RWPE2 (cell line): Measurements from ENCODE around the gene GMPR.

ENCODE experiments used
- ATAC-seq: fragments of 200-7000 bp; cut with Tn5 transposase; 3 replicates; pipeline ENCODE4 v1.9.1; 2021; ENCODE audit warnings: low read depth
- DNase-seq: peaks from one replicate; pipeline ENCODE4 v3.0.0-alpha.2; 2020; ENCODE audit warnings: low spot score
- H3K27ac ChIP-seq: fragments of 450-650 bp; 2 replicates; pipeline ENCODE4 v1.5.1; 2017; ENCODE audit warnings: mild to moderate bottlenecking; ENCODE audit not compliant: poor library complexity, severe bottlenecking
- H3K27me3 ChIP-seq: fragments of 250-450 bp; sonication (Bioruptor Pico); 2 replicates; pipeline ENCODE4 v1.5.1; 2021; ENCODE audit warnings: mild to moderate bottlenecking, moderate library complexity; ENCODE audit not compliant: insufficient read depth, poor library complexity, severe bottlenecking
- H3K36me3 ChIP-seq: fragments of 250-450 bp; sonication (Bioruptor Pico); 2 replicates; pipeline ENCODE4 v1.5.1; 2020; ENCODE audit warnings: low read depth, mild to moderate bottlenecking, moderate library complexity
- H3K4me1 ChIP-seq: fragments of 250-450 bp; sonication (Bioruptor Pico); 2 replicates; pipeline ENCODE4 v1.5.1; 2021; ENCODE audit warnings: mild to moderate bottlenecking, moderate library complexity; ENCODE audit not compliant: insufficient read depth, poor library complexity, severe bottlenecking
- H3K4me3 ChIP-seq: fragments of 250-450 bp; sonication (Bioruptor Pico); 2 replicates; pipeline ENCODE4 v1.5.1; 2021; ENCODE audit warnings: mild to moderate bottlenecking, moderate library complexity; ENCODE audit not compliant: severe bottlenecking
- H3K9me3 ChIP-seq: fragments of 250-450 bp; sonication (Bioruptor Pico); 2 replicates; pipeline ENCODE4 v1.5.1; 2021; ENCODE audit warnings: mild to moderate bottlenecking, moderate library complexity; ENCODE audit not compliant: severe bottlenecking
- CTCF ChIP-seq: fragments of 450-650 bp; IDR thresholded peaks from one replicate; pipeline ENCODE4 v1.5.1; 2017; ENCODE audit warnings: mild to moderate bottlenecking, moderate library complexity; ENCODE audit not compliant: poor library complexity, severe bottlenecking

GMPR gene

GRCh38 chr6:16227605-16228004 is 10.8 kb upstream of the GMPR start:
- Histone ChIP-seq H3K36me3 (no peaks in the 10 kb centered on the region), H3K4me1 (no peaks in the 10 kb centered on the region), H3K9me3 (no peaks in the 10 kb centered on the region), H3K27ac (no peak overlapping the region), H3K4me3 (no peak overlapping the region), H3K27me3 (no peaks in the 10 kb centered on the region)
- DNase-seq (no peak), ATAC-seq (no peak)
- TF ChIP-seq CTCF: no peak

- no peaks in the 10 kb centered on the region for H3K9me3 ChIP-seq
- TF ChIP-seq CTCF: no peak
- no peaks in the 10 kb centered on the region for H3K27me3 ChIP-seq
- DNase-seq (no peak), ATAC-seq (no peak)
- no peaks in the 10 kb centered on the region for H3K4me1 ChIP-seq
- no peak overlapping the region for H3K27ac ChIP-seq
- no peaks in the 10 kb centered on the region for H3K36me3 ChIP-seq
- H3K4me3 ChIP-seq: no peak overlapping the region
Measured at GRCh38 chr6:16228043-16228442, 10.3 kb upstream of the GMPR start.

GRCh38 chr6:16228709-16229665 is 9.4 kb upstream of the GMPR start:
- H3K9me3 ChIP-seq: no peaks in the 10 kb centered on the region
- DNase-seq: no peak
- ATAC-seq: no peak
- H3K27ac ChIP-seq: no peak overlapping the region
- H3K4me1 ChIP-seq: no peaks in the 10 kb centered on the region
- H3K27me3 ChIP-seq: no peaks in the 10 kb centered on the region
- no peak overlapping the region for H3K4me3 ChIP-seq
- no peak for TF ChIP-seq CTCF
- no peaks in the 10 kb centered on the region for H3K36me3 ChIP-seq

GRCh38 chr6:16229700-16230099 is 8.7 kb upstream of the GMPR start:
- Histone ChIP-seq H3K36me3 (no peaks in the 10 kb centered on the region), H3K4me3 (no peak overlapping the region), H3K27me3 (no peaks in the 10 kb centered on the region), H3K4me1 (no peaks in the 10 kb centered on the region), H3K27ac (no peak overlapping the region), H3K9me3 (no peaks in the 10 kb centered on the region)
- no peak for DNase-seq
- no peak for ATAC-seq
- no peak for TF ChIP-seq CTCF

- no peak for TF ChIP-seq CTCF
- H3K4me1 ChIP-seq: no peaks in the 10 kb centered on the region
- H3K9me3 ChIP-seq: no peaks in the 10 kb centered on the region
- H3K4me3 ChIP-seq: no peak overlapping the region
- H3K27me3 ChIP-seq: no peaks in the 10 kb centered on the region
- DNase-seq (no peak), ATAC-seq (no peak)
- H3K27ac ChIP-seq: no peak overlapping the region
- H3K36me3 ChIP-seq: no peaks in the 10 kb centered on the region
Measured at GRCh38 chr6:16230953-16231352, 7.4 kb upstream of the GMPR start.
